ENCODE results near the gene TRPC4AP. TPM values are rescaled to one million over a fixed set of nuclear protein-coding genes. Genes with fewer than 3 reads are reported as not detected.

Gene TRPC4AP
- total and polyA plus RNA-seq, 8 donors: 26.2 to 89.0 (median 52.4) TPM

DNA sequence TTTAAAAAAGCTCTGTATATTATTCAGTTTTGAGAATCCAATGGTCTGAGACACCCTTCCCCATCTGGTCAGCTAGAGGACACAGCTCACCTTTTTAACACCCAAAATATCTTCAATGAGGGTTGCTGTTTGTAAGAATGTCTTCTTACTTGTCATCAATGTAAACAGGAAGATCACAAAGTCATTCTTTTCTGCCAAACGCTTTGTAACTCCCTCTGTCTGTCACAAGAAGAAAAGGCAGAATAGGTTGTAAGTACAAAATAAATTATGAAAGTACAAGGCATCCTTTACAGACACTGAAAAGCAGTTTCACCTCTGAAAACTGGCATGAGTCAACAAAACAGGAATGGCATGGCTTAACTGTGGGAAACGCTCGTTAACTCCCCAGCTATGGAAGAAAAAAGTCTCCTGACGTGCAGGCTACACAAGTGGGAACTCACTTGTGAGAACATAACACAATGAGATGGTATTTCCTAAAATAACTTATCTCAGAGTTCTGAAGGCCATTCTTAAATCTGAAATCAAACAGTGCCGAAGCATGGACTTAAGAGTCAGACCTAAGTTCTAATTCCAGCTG is 42.7 kb downstream of the TRPC4AP start:
- Histone ChIP-seq H3K27ac (no peak overlapping the region), H3K9me3 (no peaks in the 10 kb centered on the region), H3K4me1 (peaks cover 0 to 11% (median 3%) of the 10 kb centered on the region in 4 donors), H3K36me3 (peaks cover 25 to 81% (median 70%) of the 10 kb centered on the region in 4 donors), H3K27me3 (no peaks in the 10 kb centered on the region), H3K4me3 (no peak overlapping the region)
- DNase-seq: no peak
- WGBS, 5 donors: 85 to 90% (median 87%) methylated on average over 5 of the region's 5 CpGs
- no peak for TF ChIP-seq POLR2AphosphoS5 (IDR thresholded peaks at IDR 0.05)
- TF ChIP-seq, protein P1, sequence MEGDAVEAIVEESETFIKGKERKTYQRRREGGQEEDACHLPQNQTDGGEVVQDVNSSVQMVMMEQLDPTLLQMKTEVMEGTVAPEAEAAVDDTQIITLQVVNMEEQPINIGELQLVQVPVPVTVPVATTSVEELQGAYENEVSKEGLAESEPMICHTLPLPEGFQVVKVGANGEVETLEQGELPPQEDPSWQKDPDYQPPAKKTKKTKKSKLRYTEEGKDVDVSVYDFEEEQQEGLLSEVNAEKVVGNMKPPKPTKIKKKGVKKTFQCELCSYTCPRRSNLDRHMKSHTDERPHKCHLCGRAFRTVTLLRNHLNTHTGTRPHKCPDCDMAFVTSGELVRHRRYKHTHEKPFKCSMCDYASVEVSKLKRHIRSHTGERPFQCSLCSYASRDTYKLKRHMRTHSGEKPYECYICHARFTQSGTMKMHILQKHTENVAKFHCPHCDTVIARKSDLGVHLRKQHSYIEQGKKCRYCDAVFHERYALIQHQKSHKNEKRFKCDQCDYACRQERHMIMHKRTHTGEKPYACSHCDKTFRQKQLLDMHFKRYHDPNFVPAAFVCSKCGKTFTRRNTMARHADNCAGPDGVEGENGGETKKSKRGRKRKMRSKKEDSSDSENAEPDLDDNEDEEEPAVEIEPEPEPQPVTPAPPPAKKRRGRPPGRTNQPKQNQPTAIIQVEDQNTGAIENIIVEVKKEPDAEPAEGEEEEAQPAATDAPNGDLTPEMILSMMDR (IDR thresholded peaks at IDR 0.05): no peak
- TF ChIP-seq EP300 (IDR thresholded peaks at IDR 0.05): no peak
- no peak for TF ChIP-seq POLR2A (IDR thresholded peaks at IDR 0.05)
- intact Hi-C loops (cut with DNase I; ENCODE audit: low total_unique reads): no loop called here

DNA sequence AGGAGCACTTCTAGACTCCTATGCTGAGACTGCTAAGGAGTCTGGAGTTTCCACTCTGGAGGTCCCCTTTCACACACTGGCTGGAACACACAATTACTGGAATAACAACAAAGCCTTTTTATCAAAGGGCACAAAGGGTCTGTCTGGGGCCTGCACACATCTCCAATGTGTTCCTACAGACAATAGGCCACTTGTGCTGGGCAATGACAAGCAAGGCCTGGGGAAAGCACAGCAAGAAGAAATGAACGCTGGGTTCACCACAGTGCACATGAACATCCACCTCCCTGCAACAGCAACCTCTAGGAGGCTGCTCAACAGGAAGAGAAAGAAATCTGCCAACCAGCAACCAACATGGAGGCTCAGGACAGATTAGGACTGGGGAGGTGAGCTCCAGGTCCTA is 43.9 kb downstream of the TRPC4AP start:
- peaks cover 33 to 81% (median 72%) of the 10 kb centered on the region in 4 donors for H3K36me3 ChIP-seq
- H3K4me1 ChIP-seq: peaks cover 0 to 6% (median 3%) of the 10 kb centered on the region in 4 donors
- no peaks in the 10 kb centered on the region for H3K27me3 ChIP-seq
- TF ChIP-seq POLR2A (IDR thresholded peaks at IDR 0.05): no peak
- TF ChIP-seq EP300 (IDR thresholded peaks at IDR 0.05): no peak
- TF ChIP-seq POLR2AphosphoS5 (IDR thresholded peaks at IDR 0.05): no peak
- TF ChIP-seq, protein P1 (IDR thresholded peaks at IDR 0.05): no peak
- WGBS, 5 donors: 49 to 81% (median 65%) methylated on average over 1 of the region's 1 CpG
- no peaks in the 10 kb centered on the region for H3K9me3 ChIP-seq
- no peak overlapping the region for H3K4me3 ChIP-seq
- DNase-seq: peak in 1 of 2 donors; percentile 30
- intact Hi-C loops (cut with DNase I; ENCODE audit: low total_unique reads): no loop called here
- no peak overlapping the region for H3K27ac ChIP-seq

DNA sequence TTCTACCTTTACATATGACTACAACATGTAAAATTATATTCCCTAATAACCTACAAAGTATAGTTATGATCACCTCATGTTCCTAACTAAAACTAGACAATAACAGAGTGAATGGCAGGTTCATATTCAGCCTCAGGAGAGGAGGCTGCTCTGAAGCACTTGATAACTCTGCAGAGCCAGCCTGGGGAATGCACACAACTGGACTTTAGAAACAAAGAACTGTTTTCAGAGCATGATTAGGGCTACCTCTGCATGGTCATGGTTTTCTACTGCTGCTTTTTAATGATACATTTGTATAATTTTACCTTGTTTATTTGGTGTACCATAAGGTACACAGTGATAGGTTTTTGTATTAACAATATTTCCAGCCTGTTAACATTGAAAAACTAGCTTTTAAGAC is 50.3 kb downstream of the TRPC4AP start:
- Histone ChIP-seq H3K4me1 (peaks cover 5 to 33% (median 21%) of the 10 kb centered on the region in 4 donors), H3K4me3 (no peak overlapping the region), H3K27me3 (no peaks in the 10 kb centered on the region), H3K9me3 (no peaks in the 10 kb centered on the region), H3K27ac (no peak overlapping the region), H3K36me3 (peaks cover 30 to 88% (median 72%) of the 10 kb centered on the region in 4 donors)
- DNase-seq: no peak
- intact Hi-C loops (cut with DNase I; ENCODE audit: low total_unique reads): no loop called here
- TF ChIP-seq, protein P1 (IDR thresholded peaks at IDR 0.05): no peak
- no peak for TF ChIP-seq POLR2A (IDR thresholded peaks at IDR 0.05)
- TF ChIP-seq POLR2AphosphoS5 (IDR thresholded peaks at IDR 0.05): no peak
- no peak for TF ChIP-seq EP300 (IDR thresholded peaks at IDR 0.05)

DNA sequence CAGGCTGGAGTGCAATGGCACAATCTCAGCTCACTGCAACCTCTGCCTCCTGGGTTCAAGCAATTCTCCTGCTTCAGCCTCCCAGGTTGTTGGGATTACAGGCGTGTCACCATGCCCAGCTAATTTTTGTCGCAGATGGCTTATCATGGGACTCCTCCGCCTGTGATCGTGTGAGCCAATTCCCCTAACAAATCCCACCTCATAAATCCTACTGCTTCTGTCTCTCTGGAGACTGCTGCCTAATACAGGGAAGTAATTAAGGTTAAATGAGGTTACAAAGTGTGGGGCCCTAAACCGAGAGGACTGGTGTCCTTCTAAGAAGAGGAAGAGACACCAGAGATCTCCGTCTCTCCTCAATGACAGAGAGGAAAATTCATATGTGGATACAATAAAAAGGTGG is 52.0 kb downstream of the TRPC4AP start:
- intact Hi-C loops (cut with DNase I; ENCODE audit: low total_unique reads): no loop called here
- no peak for TF ChIP-seq POLR2A (IDR thresholded peaks at IDR 0.05)
- TF ChIP-seq EP300 (IDR thresholded peaks at IDR 0.05): no peak
- TF ChIP-seq, protein P1 (IDR thresholded peaks at IDR 0.05): no peak
- no peak for TF ChIP-seq POLR2AphosphoS5 (IDR thresholded peaks at IDR 0.05)
- Histone ChIP-seq H3K4me3 (no peak overlapping the region), H3K27me3 (no peaks in the 10 kb centered on the region), H3K4me1 (peaks cover 5 to 33% (median 21%) of the 10 kb centered on the region in 4 donors), H3K27ac (peak overlapping the region; percentile 28 to 74 (median 43)), H3K9me3 (no peaks in the 10 kb centered on the region), H3K36me3 (peaks cover 22 to 86% (median 71%) of the 10 kb centered on the region in 4 donors)
- 66 to 85% (median 75%) methylated on average over 6 of the region's 6 CpGs for WGBS, 5 donors
- no peak for DNase-seq
